ENCODE measurements around the gene SOWAHC. TPM values are rescaled to one million over a fixed set of nuclear protein-coding genes. Genes with fewer than 3 reads are reported as not detected.

SOWAHC gene
- polyA plus RNA-seq, 1 donor: 20.8 TPM

DNA sequence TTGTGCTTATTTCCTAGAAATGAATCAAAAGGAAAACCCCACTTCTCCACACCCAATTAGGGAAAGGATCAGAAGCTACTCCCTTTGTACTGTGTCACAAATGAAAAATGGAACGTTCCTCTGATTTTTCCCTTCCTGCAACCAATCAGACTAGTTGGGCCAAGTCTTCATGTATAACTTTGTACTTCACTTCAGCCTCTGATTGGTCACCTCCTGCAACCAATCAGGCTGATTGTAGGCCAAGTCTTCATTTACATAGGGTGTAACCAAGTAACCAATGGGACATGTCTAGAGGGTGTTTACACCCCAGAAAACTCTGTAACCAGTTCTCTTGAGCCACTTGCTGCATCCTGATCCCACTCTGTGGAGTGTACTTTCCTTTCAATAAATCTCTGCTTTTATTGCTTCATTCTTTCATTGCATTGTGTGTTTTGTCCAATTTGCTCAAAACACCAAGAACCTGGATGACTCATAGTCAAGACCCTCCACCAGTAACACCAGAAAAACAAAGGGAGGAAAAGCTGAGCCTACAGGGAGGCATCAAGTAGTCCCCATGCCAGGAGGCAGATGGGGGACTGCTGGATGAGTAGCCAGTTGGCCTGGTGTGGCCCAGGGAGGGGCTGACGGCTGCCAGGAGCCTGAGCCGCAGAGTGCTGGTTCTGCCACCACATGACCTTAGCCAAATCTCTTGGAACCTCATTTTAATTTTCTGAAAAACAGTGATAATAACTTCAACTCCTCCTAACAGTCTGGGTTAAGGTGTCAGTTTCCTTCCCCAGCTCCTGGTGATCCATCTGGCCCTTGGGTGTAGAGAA, 46.1 kb downstream of the SOWAHC start:
- no peak for DNase-seq
- H3K27ac ChIP-seq (ENCODE audit: low read length): no peak overlapping the region
- WGBS (ENCODE audit: insufficient coverage, low lambda C conversion rate): no CpG with 5 or more reads among the region's 3 CpGs

DNA sequence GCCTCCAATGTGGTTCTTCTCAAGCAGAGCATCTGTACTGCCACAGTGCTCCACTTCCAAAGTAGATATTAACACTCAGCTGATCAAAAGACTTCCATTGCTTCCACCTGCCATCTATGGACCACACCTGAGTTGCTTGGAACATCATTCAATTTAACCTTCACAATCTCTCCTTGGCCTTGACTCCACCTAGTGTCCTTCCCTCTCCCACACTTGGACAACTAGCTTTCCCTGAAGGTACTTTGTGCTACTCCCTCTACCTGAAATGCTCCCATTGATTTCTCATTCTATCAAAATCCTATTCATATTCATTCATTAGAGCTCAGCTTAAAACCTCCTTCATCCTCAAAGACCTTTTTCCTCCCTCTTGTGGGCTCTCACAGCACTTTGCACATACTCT, 48.7 kb downstream of the SOWAHC start:
- Histone ChIP-seq H3K4me3 (ENCODE audit: low read length) (no peak overlapping the region), H3K4me1 (ENCODE audit: control insufficient read depth, insufficient read depth, low read length) (no peaks in the 10 kb centered on the region), H3K27me3 (ENCODE audit: control insufficient read depth, insufficient read depth, low read length) (no peaks in the 10 kb centered on the region), H3K27ac (ENCODE audit: low read length) (no peak overlapping the region), H3K36me3 (ENCODE audit: control insufficient read depth, insufficient read depth, low read length) (no peaks in the 10 kb centered on the region), H3K9me3 (ENCODE audit: control insufficient read depth, low read depth, low read length) (no peaks in the 10 kb centered on the region)
- peak in 1 of 2 donors; percentile 27 for DNase-seq

More for the DNA sequence above, 46.1 kb downstream of the SOWAHC start:
- Histone ChIP-seq H3K27me3 (ENCODE audit: control insufficient read depth, insufficient read depth, low read length) (no peaks in the 10 kb centered on the region), H3K36me3 (ENCODE audit: control insufficient read depth, insufficient read depth, low read length) (no peaks in the 10 kb centered on the region), H3K9me3 (ENCODE audit: control insufficient read depth, low read depth, low read length) (no peaks in the 10 kb centered on the region), H3K4me1 (ENCODE audit: control insufficient read depth, insufficient read depth, low read length) (no peaks in the 10 kb centered on the region), H3K4me3 (ENCODE audit: low read length) (no peak overlapping the region)

DNA sequence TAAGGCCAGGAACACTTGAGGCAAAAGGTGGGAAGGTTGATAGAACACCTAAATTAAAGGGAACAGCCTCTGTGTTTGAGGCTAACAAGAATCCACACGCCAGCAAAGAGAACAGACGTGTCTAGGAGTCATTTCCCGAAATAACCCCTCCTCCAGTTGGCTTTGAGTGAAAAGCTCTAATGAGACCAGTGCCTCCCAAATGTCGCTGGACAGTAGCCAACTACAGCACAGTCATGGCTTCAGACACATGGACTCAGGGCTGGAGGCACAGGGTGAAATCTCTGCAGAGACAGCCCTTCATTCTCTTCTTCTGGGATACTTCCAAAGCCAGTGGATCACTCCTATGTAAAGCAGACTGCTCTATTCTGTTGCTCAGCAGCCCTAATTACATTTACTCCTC, 49.6 kb downstream of the SOWAHC start:
- H3K27ac ChIP-seq (ENCODE audit: low read length): no peak overlapping the region
- no peak overlapping the region for H3K4me3 ChIP-seq (ENCODE audit: low read length)
- DNase-seq: peak in 1 of 2 donors; percentile 29
- H3K27me3 ChIP-seq (ENCODE audit: control insufficient read depth, insufficient read depth, low read length): no peaks in the 10 kb centered on the region
- H3K36me3 ChIP-seq (ENCODE audit: control insufficient read depth, insufficient read depth, low read length): no peaks in the 10 kb centered on the region
- H3K4me1 ChIP-seq (ENCODE audit: control insufficient read depth, insufficient read depth, low read length): no peaks in the 10 kb centered on the region
- H3K9me3 ChIP-seq (ENCODE audit: control insufficient read depth, low read depth, low read length): no peaks in the 10 kb centered on the region
- 67% methylated on average over 1 of the region's 4 CpGs for WGBS (ENCODE audit: insufficient coverage, low lambda C conversion rate)

DNA sequence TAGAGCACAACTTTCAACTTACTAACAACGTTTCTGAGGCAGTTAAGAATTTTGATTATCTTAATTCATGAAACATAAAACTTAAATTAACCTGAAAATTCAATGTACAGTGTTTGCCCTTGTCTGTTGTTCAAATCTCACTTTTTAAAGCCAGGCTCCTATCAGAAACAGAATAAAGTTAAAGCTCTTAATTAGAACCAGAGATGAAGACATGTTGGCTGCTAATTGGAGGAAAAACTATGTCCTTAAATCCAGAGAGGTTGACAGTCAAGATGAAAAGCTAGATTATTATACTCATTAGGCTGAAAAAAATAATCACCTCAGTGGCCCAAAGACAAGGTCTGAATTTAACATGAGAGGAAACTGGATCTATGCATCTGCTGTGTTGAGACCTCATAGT, 52.3 kb downstream of the SOWAHC start:
- H3K4me1 ChIP-seq (ENCODE audit: control insufficient read depth, insufficient read depth, low read length): no peaks in the 10 kb centered on the region
- H3K27ac ChIP-seq (ENCODE audit: low read length): no peak overlapping the region
- no CpG with 5 or more reads among the region's 1 CpG for WGBS (ENCODE audit: insufficient coverage, low lambda C conversion rate)
- DNase-seq: no peak
- H3K9me3 ChIP-seq (ENCODE audit: control insufficient read depth, low read depth, low read length): no peaks in the 10 kb centered on the region
- no peaks in the 10 kb centered on the region for H3K36me3 ChIP-seq (ENCODE audit: control insufficient read depth, insufficient read depth, low read length)
- H3K27me3 ChIP-seq (ENCODE audit: control insufficient read depth, insufficient read depth, low read length): no peaks in the 10 kb centered on the region
- no peak overlapping the region for H3K4me3 ChIP-seq (ENCODE audit: low read length)

Other genes with a start within 250 kb of the SOWAHC start
- 67.4 TPM for gene SEPTIN10, start 398 bp upstream of the SOWAHC start, polyA plus RNA-seq
- gene RGPD5, start 179.9 kb downstream of the SOWAHC start, polyA plus RNA-seq: 22.4 TPM

Data from large intestine (tissue), 3 donors.